Measurements from ENCODE around the gene TMCC3.
A peak's percentile ranks its signal among the peaks of the same experiment; 100 is the strongest.
"Not testable (repeated sequence)": the region's sequence is repeated elsewhere in the genome, so short reads cannot be mapped to it uniquely, and the experiment has no call there.

The TMCC3 gene

DNA sequence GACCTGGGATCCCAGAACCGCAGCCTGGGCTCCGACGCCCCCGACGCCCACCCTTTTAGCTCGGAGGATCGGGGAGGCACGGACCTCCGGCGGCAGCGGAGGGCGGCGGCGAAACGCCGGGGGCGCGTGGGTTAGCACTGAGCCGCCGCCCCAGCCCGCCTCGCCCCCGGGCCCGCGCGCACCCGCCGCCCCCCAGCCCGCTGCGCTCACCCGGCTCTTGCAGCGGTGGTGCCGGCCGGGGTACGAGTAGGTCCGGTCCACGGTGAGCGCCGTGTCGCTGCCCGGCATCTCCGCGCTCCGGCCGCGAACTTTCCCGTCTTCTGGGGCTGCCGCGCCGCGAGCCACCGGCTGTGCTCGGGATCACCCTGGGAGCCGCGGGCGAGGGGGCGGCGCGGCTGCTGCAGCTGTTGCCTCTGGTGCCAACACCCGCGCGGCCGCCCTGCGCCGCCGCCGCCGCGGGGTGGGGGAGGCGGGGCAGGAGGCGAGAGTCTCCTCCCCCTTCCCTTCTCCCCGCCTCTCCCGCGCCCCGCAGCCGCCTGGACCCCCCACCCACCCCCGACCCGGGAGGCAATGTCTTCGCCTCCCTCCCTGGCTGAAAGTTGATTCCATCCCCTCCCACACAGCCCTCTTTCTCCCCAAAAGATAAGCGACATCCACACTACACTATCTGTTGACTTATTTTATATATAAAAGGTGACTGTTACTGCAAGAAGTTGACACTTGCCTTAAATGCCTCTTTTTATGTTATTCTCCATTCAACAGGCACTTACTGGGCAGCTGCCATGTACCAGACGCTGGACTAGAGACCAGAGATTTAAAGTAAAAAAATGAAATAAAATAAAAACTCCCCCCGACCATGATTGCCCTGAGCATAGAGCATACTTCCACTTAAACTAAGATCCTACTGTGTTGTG lies at the start of gene TMCC3:
Gene TMCC3, minus strand, starts transcription at position 415 of the 914 bp plus-strand sequence. Its CDS starts 127 bp downstream, at position 288.
- H3K27me3 Mint-ChIP-seq (ENCODE audit: low read depth), result peaks cover 72% of the 10 kb centered on the region
- H3K27ac Mint-ChIP-seq, result no peak within 1 kb of the TSS
- H3K36me3 Mint-ChIP-seq (ENCODE audit: low read depth), result no peaks in the 10 kb centered on the region
- peaks cover 2% of the 10 kb centered on the region for H3K4me1 Mint-ChIP-seq (ENCODE audit: low read depth)
- H3K4me3 Mint-ChIP-seq, result peak within 1 kb of the TSS; percentile 79
- DNase-seq (ENCODE audit: low spot score), result peak; percentile 7
- H3K9me3 Mint-ChIP-seq, result no peaks in the 10 kb centered on the region

DNA sequence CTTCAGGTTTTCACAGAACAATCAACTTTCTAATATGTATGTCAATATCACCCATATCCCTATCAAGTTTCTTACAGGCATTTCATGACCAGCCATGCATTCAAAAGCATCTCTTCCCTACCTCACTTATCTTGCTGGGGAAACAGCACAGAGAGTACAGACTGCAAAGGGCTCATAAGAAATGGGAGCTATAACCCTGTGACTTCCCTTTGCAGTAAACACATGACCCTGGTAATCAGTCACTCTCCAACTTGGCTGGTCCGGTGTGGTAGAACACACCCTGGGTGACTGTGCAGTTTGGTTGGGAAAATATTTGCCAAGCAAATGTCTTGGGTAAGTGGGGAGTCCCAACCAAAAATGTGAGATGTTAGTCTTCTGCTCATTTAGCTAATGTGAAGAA lies 49.4 kb upstream of the TMCC3 start:
- Mint-ChIP-seq H3K9me3 (no peaks in the 10 kb centered on the region), H3K27me3 (ENCODE audit: low read depth) (peaks cover 13% of the 10 kb centered on the region), H3K27ac (no peak overlapping the region), H3K4me1 (ENCODE audit: low read depth) (no peaks in the 10 kb centered on the region), H3K4me3 (no peak overlapping the region), H3K36me3 (ENCODE audit: low read depth) (no peaks in the 10 kb centered on the region)
- DNase-seq (ENCODE audit: low spot score), result no peak

DNA sequence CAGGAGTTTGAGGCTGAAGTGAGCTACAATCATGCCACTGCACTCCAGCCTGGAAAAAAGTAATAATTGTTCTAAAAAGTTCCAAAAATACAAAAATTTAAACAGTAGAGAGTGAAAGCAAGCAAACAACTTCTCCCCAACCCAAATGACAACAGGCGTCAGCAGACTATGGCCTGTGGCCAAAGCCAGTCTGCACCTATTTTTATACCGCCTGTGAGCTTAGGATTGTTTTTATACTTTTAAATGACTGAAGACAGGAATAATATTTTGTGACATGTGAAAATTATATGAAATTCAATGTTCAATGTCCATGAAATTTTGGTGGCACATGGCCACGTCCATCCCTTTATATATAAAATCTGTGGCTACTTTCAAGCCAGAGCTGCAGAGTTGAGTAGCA lies 48.2 kb upstream of the TMCC3 start:
- no peaks in the 10 kb centered on the region for H3K4me1 Mint-ChIP-seq (ENCODE audit: low read depth)
- no peak overlapping the region for H3K27ac Mint-ChIP-seq
- H3K4me3 Mint-ChIP-seq, result no peak overlapping the region
- H3K36me3 Mint-ChIP-seq (ENCODE audit: low read depth), result no peaks in the 10 kb centered on the region
- H3K27me3 Mint-ChIP-seq (ENCODE audit: low read depth), result peaks cover 9% of the 10 kb centered on the region
- no peak for DNase-seq (ENCODE audit: low spot score)
- no peaks in the 10 kb centered on the region for H3K9me3 Mint-ChIP-seq

DNA sequence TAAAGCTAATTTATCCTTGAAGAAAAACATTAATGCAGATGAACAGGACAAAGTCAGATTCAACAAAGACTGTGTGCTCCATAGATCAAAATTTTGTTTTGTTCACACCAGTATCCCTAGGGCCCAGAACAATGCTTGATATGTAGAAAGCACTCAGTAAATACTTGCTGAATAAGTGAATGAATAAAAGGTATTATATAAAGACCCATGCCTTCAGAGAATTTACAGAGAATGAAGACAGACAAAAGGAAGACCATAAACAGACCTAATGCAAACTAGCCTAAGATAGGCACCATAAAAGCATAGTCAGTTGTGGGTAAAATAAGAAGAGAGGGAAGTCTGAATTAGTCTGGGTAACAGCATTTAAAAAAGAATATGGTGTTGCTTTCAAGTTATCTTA lies 47.3 kb upstream of the TMCC3 start:
- peaks cover 5% of the 10 kb centered on the region for H3K27me3 Mint-ChIP-seq (ENCODE audit: low read depth)
- H3K27ac Mint-ChIP-seq, result no peak overlapping the region
- H3K4me1 Mint-ChIP-seq (ENCODE audit: low read depth), result no peaks in the 10 kb centered on the region
- H3K9me3 Mint-ChIP-seq, result no peaks in the 10 kb centered on the region
- H3K4me3 Mint-ChIP-seq, result no peak overlapping the region
- no peaks in the 10 kb centered on the region for H3K36me3 Mint-ChIP-seq (ENCODE audit: low read depth)
- no peak for DNase-seq (ENCODE audit: low spot score)

DNA sequence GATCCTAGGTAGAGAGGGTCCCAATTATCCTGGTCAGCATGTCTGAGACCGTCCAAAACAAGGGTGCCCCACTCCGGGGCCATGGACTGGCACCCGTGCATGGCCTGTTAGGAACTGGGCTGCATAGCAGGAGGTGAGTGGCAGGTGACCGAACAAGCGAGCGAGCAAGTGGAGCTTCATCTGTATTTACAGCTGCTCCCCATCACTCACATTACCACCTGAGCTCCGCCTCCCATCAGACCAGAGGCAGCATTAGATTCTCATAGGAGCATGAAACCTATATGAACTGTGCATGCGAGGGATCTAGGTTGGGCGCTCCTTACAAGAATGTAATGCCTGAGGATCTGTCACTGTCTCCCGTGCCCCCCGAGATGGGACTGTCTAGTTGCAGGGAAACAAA lies 44.4 kb upstream of the TMCC3 start:
- Mint-ChIP-seq H3K4me3 (no peak overlapping the region), H3K9me3 (no peaks in the 10 kb centered on the region), H3K27me3 (ENCODE audit: low read depth) (no peaks in the 10 kb centered on the region), H3K4me1 (ENCODE audit: low read depth) (no peaks in the 10 kb centered on the region), H3K27ac (no peak overlapping the region), H3K36me3 (ENCODE audit: low read depth) (no peaks in the 10 kb centered on the region)
- DNase-seq (ENCODE audit: low spot score), result no peak

DNA sequence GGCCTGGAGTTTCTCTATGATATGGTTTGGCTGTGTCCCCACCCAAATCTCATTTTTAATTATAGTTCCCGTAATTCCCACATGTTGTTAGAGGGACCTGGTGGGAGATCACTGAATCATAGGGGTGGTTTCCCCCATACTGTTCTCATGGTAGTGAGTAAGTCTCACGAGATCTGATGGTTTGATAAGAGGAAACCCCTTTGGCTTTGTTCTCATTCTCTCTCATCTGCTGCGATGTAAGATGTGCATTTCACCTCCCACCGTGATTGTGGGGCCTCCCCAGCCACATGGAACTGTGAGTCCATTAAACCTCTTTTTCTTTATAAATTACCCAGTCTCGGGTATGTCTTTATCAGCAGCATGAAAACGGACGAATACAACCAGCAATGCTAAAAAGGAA lies 42.5 kb upstream of the TMCC3 start:
- not testable (repeated sequence) for H3K4me3 Mint-ChIP-seq; H3K27ac Mint-ChIP-seq; H3K4me1 Mint-ChIP-seq (ENCODE audit: low read depth); H3K9me3 Mint-ChIP-seq; DNase-seq (ENCODE audit: low spot score); H3K27me3 Mint-ChIP-seq (ENCODE audit: low read depth); H3K36me3 Mint-ChIP-seq (ENCODE audit: low read depth)

- Mint-ChIP-seq H3K36me3 (ENCODE audit: low read depth) (no peaks in the 10 kb centered on the region), H3K9me3 (no peaks in the 10 kb centered on the region), H3K4me1 (ENCODE audit: low read depth) (no peaks in the 10 kb centered on the region), H3K4me3 (no peak overlapping the region), H3K27me3 (ENCODE audit: low read depth) (peaks cover 3% of the 10 kb centered on the region), H3K27ac (no peak overlapping the region)
- no peak for DNase-seq (ENCODE audit: low spot score)
Measured at GRCh38 chr12:94690198-94690771, 39.9 kb upstream of the TMCC3 start.

GRCh38 chr12:94689646-94690036 lies 39.3 kb upstream of the TMCC3 start:
- no peaks in the 10 kb centered on the region for H3K9me3 Mint-ChIP-seq
- peaks cover 3% of the 10 kb centered on the region for H3K27me3 Mint-ChIP-seq (ENCODE audit: low read depth)
- no peak for DNase-seq (ENCODE audit: low spot score)
- H3K4me1 Mint-ChIP-seq (ENCODE audit: low read depth), result no peaks in the 10 kb centered on the region
- H3K4me3 Mint-ChIP-seq, result no peak overlapping the region
- H3K27ac Mint-ChIP-seq, result no peak overlapping the region
- H3K36me3 Mint-ChIP-seq (ENCODE audit: low read depth), result no peaks in the 10 kb centered on the region

DNA sequence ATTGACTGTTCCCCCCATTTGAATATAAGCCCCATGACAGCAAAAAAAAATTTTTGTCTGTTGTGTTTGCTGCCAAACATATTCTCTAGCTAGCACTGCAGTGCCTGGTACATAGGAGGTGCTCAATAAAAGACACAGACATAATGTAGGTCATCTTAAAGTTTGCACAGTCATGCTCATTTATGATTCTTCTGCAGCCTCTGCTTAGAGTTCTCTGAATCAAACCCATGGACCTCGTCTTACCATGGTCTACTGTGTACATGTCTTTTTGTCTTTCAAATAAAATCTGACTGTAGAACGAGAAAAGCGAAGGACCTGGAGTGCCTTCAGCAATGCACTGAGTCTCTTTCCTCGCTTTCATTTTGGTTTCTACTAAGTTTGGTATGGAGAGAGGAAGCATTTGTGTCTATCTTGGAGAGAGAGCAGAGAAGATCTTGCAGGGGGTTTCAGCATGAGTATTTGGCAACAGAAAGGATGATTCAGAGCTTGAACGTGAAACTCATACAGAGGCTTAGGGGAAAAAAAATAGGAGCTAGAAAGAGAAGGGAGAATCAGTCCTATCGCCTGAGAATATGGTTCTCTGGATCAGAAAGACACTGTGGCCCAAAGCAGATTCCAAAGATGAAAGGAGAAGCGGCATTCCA lies 38.8 kb upstream of the TMCC3 start:
- Mint-ChIP-seq H3K4me3 (no peak overlapping the region), H3K4me1 (ENCODE audit: low read depth) (no peaks in the 10 kb centered on the region), H3K27ac (no peak overlapping the region), H3K27me3 (ENCODE audit: low read depth) (peaks cover 3% of the 10 kb centered on the region), H3K9me3 (no peaks in the 10 kb centered on the region), H3K36me3 (ENCODE audit: low read depth) (no peaks in the 10 kb centered on the region)
- no peak for DNase-seq (ENCODE audit: low spot score)

DNA sequence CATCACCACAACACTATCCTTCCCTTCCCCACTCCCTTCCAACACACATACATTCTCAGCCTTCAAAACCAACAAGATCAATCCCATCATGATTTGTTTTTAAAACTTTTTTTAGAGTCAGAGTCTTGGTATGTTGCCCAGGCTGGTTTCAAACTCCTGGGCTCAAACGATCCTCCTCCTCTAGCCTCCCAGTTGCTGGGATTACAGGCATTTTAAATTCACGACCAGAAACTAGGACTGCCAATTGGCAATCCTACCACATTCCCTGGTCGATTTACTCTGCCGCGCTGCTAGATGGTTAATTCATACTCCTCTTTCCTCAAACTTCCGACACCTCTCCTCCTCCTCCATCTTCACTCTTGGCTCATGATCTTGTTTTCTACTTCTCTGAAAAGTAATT lies 37.5 kb upstream of the TMCC3 start:
- H3K9me3 Mint-ChIP-seq, result no peaks in the 10 kb centered on the region
- no peaks in the 10 kb centered on the region for H3K36me3 Mint-ChIP-seq (ENCODE audit: low read depth)
- DNase-seq (ENCODE audit: low spot score), result no peak
- H3K4me3 Mint-ChIP-seq, result no peak overlapping the region
- H3K27me3 Mint-ChIP-seq (ENCODE audit: low read depth), result peaks cover 5% of the 10 kb centered on the region
- no peak overlapping the region for H3K27ac Mint-ChIP-seq
- H3K4me1 Mint-ChIP-seq (ENCODE audit: low read depth), result no peaks in the 10 kb centered on the region

- Mint-ChIP-seq H3K36me3 (ENCODE audit: low read depth) (no peaks in the 10 kb centered on the region), H3K4me3 (no peak overlapping the region), H3K4me1 (ENCODE audit: low read depth) (no peaks in the 10 kb centered on the region), H3K27me3 (ENCODE audit: low read depth) (peaks cover 5% of the 10 kb centered on the region), H3K27ac (no peak overlapping the region), H3K9me3 (no peaks in the 10 kb centered on the region)
- DNase-seq (ENCODE audit: low spot score), result no peak
Measured at GRCh38 chr12:94686834-94687628, 36.7 kb upstream of the TMCC3 start.

DNA sequence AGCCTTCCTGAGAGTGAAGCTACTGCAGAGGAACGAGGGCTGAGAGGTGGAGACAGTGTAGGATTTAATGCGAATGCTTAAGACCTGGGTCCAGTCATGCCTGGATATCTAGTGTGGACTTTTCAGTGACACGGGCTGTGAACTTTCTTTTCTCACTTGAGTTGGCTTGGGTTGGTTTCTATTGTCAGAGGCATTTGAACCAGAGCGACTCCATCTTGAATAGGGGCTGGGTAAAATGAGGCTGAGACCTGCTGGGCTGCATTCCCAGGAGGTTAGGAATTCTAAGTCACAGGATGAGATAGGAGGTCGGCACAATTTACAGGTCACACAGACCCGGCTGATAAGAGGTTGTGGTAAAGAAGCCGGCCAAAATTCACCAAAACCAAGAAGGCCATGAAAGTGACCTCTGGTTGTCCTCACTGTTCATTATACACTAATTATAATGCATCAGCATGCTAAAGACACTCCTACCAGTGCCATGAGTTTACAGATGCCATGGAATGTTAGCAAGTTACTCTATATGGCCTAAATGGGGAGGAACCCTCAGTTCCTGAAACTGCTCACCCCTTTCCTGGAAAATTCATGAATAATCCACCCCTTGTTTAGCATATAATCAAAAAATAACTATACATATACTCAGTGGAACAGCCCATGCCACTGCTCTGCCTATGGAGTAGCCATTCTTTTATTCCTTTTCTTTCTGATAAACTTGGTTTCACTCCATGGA lies 34.2 kb upstream of the TMCC3 start:
- no peaks in the 10 kb centered on the region for H3K9me3 Mint-ChIP-seq
- H3K36me3 Mint-ChIP-seq (ENCODE audit: low read depth), result no peaks in the 10 kb centered on the region
- no peak for DNase-seq (ENCODE audit: low spot score)
- H3K4me3 Mint-ChIP-seq, result no peak overlapping the region
- H3K27me3 Mint-ChIP-seq (ENCODE audit: low read depth), result peaks cover 7% of the 10 kb centered on the region
- H3K4me1 Mint-ChIP-seq (ENCODE audit: low read depth), result no peaks in the 10 kb centered on the region
- no peak overlapping the region for H3K27ac Mint-ChIP-seq

GRCh38 chr12:94679554-94680195 lies 29.3 kb upstream of the TMCC3 start:
- H3K36me3 Mint-ChIP-seq (ENCODE audit: low read depth), result no peaks in the 10 kb centered on the region
- peaks cover 13% of the 10 kb centered on the region for H3K4me1 Mint-ChIP-seq (ENCODE audit: low read depth)
- no peak for DNase-seq (ENCODE audit: low spot score)
- no peak overlapping the region for H3K27ac Mint-ChIP-seq
- H3K9me3 Mint-ChIP-seq, result no peaks in the 10 kb centered on the region
- H3K27me3 Mint-ChIP-seq (ENCODE audit: low read depth), result peaks cover 17% of the 10 kb centered on the region
- no peak overlapping the region for H3K4me3 Mint-ChIP-seq

All from T-helper 2 cell treated with Interferon-gamma antibody and Interleukin-4, amounts not matched to agents 5 μg/mL and 100 μg/mL, for 36 hours (primary cell).